HG02852 (cell line): ENCODE results near the gene AMBRA1.
A peak's percentile ranks its signal among the peaks of the same experiment; 100 is the strongest.

Experiments used
- ATAC-seq: cut with Tn5 transposase; IDR thresholded peaks from one replicate; pipeline ENCODE4 v1.9.1; 2021; ENCODE audit warnings: mild to moderate bottlenecking, moderate library complexity; ENCODE audit not compliant: unreplicated experiment

The AMBRA1 gene

GRCh38 chr11:46413760-46414465 is 179.9 kb downstream of the AMBRA1 start:
- no peak for ATAC-seq

- ATAC-seq: no peak
Measured at GRCh38 chr11:46410021-46410420, 183.8 kb downstream of the AMBRA1 start.

GRCh38 chr11:46408407-46408986 is 185.3 kb downstream of the AMBRA1 start:
- no peak for ATAC-seq

GRCh38 chr11:46407635-46408034 is 186.2 kb downstream of the AMBRA1 start:
- ATAC-seq: no peak

- ATAC-seq: no peak
Measured at GRCh38 chr11:46404476-46405017, 189.3 kb downstream of the AMBRA1 start.

DNA sequence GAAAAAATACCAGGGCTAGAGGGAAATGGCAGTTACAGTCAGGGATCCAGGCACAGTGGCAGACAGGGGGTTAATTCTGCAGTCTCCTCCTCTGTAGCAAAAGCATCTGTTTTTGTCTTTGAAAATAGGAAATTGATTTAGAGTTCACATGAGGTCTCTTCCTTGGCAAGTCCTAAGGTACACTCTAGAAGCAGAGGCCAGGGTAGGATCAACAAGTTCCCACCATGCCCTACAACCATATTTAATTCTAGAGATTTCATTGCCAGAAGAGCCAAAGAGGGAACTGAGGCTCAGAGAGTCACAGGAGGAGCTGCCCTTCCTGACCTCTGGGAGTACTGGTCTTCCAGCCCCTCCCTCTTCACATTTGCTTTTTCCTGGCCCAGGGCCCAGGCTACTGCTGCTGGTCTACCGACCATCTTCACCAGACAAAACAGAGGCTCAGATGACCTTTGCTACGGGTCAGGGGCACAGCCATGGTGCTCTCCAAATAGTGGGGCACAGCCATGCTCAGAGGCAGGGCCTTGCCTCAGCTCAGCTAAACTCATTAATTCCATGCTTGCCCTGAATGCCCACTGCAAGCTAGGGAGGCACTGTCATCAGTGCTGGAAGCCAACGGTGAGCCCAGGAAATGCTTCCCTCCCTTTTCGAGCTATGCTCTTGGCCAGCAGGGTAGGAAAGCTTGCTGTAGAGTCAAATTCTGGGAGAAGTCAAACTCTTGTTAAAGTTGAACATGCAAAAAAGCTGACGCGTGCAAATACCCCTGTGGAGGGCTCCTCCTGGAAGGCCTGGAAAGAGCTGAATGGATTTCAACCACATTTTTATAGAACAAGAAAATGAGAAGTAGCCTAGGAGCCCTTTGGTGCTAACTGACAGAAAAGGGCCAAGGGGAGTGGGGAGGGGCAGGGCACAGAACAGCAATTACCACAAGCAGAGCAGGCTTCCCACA is 190.6 kb downstream of the AMBRA1 start:
- ATAC-seq: no peak

DNA sequence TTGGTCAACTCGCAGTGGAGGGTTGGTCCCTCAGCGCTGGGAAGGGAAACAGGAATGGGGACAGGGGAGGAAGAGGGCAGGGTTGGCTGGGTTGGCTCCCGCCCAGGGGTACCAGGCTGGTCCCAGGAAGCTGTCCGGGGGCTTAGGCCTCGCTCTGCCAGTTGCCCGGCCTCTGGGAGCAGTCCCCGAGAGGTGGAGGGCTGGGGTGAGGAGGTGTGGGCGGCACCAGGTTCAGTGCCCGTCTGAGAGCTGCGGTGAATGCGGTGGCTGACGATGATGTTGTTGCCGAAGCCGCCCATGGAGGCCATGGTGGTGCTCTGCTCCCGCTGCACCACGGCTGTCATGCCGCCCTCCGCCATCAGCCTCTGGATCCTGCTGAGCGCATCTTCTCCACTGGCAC is 196.3 kb downstream of the AMBRA1 start:
- ATAC-seq: no peak

- ATAC-seq: no peak
Measured at GRCh38 chr11:46393759-46394158, 200.1 kb downstream of the AMBRA1 start.

- ATAC-seq: no peak
Measured at GRCh38 chr11:46393231-46393616, 200.6 kb downstream of the AMBRA1 start.

DNA sequence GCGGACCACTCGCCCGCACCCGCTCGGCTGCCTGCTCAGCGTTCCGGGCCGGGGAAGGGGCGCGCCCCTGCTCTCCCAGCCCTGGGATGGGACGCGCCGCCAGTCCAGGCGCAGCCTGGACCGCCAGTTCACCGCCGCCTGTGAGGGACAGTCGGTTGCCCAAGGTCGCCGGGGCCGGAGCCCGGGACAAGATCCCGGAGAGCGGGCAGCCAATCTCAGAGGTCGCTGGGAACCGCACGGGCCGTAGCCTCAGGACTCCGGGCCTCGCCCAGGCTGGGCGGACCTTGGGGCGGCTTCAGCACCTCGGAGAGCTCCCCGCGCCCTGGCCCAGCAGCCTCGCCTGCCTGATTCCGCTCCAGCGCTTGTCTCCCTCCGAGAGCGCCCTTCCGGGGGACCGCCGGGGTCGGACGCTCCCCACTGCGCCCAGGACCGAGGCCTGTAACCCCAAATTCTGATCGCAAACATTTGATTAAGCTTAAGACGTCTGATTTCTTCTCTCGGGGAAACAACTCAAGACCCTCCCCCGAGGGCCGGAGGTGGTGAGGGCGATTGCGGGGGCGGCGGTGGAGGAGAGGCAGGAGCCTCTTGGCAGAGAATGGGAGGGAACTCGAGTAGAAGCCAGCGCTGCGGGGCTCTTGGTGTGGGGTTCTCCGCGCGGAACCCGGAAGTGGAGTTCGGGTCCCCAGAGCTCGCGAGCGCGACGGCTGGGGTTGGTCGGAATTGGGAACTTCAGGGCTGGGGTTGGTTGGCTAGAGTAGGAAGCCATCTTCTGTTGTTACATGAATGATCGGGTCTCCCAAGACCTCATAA is 201.2 kb downstream of the AMBRA1 start:
- ATAC-seq: peak; percentile 66

DNA sequence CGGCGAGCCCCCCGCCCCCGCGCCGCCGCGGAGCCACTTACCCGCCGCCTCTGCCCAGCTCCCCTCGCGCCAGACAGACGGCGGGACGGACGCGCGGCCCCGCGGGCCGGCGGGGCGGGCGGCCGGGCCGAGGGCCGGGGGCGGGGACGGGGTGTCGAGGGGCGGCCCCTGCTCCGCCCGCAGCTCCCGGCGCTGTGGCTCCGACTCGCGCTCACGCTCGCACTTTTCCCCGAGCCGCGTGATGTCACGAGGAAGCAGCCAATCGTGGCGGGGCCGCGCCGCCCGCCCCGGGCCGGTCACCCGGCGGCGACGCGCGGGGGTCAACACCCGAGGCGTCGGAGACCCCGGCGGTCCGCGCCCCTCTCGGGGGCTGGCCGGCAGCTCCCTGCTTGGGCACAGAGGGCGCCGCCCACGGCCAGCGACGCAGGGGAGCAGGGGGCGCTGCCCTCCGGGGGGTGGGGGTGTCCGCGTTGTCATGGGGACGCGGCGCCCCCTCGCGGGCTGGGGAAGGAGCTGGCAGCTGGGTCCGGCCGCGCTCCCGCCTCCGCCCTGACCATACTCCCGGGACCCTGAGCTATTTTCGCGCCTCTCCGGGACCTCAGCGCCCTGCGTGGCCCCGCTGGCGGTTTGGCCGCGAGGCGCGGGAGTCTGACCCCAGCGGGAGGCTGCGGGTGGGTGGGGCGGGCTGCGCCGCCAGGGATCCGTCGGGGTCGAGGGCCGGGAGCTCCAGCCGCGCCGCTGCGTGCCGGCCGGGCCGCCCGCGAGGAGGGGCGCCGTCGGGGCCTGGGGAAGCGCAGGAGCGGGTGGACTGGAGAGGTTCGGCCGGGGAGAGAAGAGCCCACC is 202.0 kb downstream of the AMBRA1 start, which contains the start of gene CHRM4:
Gene CHRM4, minus strand, starts transcription at position 199 of the 843 bp plus-strand sequence. CDS start 5,219 bp downstream, outside the sequence.
- ATAC-seq: no peak

GRCh38 chr11:46391186-46391577 is 202.6 kb downstream of the AMBRA1 start:
- ATAC-seq: no peak

GRCh38 chr11:46390331-46391171 is 203.3 kb downstream of the AMBRA1 start:
- no peak for ATAC-seq

DNA sequence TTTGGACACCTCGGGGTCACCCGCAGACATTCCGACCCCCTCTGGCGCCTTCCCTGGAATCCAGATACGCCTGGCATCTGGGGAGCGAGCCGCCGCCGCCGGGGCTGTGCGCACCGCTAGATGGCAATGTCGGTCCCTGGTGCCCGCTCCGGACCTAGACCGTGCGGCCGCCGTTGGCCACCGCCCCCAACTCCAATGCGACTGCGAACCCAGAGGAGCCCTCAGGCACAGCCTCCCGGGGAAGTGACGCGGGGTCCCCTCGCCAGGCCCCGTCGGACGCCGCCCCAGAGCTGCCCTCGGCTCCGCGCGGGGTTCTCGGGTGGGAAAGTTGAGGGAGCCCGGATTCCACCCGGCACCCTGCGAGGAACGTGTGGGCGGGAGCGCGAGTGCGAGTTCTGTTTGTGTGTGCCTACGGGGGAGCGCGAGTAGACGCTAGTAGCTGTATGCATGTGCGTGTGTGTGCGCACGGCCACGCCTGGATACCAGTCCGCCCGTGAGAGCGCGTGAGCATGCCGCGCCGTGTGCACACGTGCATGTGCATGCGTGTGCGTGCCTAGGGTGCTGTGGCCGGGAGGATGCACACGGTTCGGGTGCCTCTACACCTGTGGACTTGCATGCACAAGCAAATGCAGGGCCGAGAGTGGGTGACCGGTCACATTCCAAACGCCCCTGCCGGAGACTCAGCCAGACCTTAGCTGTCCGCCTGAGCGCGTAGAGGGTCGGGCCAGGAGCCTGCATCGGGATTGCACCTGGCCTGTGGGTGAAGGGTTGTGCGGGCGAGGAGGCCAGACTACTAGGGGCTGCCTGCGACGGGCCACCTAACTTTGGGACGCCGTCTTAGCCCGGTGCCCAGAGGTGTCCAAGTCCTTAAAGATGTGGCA is 204.1 kb downstream of the AMBRA1 start:
- peak; percentile 42 for ATAC-seq

GRCh38 chr11:46388619-46389449 is 205.0 kb downstream of the AMBRA1 start:
- ATAC-seq: no peak

- no peak for ATAC-seq
Measured at GRCh38 chr11:46387919-46388618, 205.8 kb downstream of the AMBRA1 start.
